ENCODE measurements around the gene BAMBI.

Gene BAMBI

DNA sequence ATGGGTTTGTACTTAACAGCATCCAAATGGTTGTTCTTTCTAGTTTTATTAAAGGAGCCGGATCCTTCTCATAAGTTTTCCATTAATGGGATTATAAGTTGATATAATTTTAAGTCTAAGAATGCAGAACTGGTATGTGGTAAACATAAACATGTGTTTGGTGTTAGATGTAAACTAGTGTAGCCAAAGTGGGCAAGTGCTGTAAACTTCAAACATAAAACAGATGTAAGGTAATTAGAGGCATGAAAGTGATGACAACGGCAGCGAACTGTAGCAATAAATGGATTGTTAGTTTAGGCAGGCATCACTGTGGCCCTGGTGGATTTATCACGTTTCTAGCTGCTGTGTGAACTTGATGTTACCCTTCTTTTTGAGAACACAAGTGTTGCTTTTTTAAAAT is 37.9 kb downstream of the BAMBI start:
- DNase-seq (ENCODE audit: low read depth) = no peak
- TF ChIP-seq, protein P1, sequence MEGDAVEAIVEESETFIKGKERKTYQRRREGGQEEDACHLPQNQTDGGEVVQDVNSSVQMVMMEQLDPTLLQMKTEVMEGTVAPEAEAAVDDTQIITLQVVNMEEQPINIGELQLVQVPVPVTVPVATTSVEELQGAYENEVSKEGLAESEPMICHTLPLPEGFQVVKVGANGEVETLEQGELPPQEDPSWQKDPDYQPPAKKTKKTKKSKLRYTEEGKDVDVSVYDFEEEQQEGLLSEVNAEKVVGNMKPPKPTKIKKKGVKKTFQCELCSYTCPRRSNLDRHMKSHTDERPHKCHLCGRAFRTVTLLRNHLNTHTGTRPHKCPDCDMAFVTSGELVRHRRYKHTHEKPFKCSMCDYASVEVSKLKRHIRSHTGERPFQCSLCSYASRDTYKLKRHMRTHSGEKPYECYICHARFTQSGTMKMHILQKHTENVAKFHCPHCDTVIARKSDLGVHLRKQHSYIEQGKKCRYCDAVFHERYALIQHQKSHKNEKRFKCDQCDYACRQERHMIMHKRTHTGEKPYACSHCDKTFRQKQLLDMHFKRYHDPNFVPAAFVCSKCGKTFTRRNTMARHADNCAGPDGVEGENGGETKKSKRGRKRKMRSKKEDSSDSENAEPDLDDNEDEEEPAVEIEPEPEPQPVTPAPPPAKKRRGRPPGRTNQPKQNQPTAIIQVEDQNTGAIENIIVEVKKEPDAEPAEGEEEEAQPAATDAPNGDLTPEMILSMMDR (IDR thresholded peaks at IDR 0.05; ENCODE audit: low read depth, low read length, missing control alignments) = no peak
- no peak overlapping the region for H3K4me3 ChIP-seq (ENCODE audit: low read depth, low read length)

DNA sequence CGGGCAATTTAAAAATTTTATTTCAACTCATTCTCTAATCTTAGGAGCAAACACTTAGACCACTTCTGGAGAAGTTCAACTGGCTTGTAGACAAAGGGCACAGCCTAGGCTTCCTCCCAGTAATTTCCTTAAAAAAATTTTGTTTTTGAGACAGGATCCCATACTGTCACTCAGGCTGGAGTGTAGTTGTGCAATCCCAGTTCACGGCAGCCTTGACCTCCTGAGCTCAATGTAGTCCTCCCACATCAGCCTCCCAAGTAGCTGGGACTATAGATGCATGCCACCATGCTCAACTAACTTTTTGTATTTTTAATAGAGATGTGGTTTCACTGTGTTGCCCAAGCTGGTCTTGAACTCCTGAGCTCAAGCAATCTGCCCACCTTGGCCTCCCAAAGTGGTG is 38.4 kb downstream of the BAMBI start:
- TF ChIP-seq, protein P1 (IDR thresholded peaks at IDR 0.05; ENCODE audit: low read depth, low read length, missing control alignments) = no peak
- H3K4me3 ChIP-seq (ENCODE audit: low read depth, low read length) = no peak overlapping the region
- no peak for DNase-seq (ENCODE audit: low read depth)

DNA sequence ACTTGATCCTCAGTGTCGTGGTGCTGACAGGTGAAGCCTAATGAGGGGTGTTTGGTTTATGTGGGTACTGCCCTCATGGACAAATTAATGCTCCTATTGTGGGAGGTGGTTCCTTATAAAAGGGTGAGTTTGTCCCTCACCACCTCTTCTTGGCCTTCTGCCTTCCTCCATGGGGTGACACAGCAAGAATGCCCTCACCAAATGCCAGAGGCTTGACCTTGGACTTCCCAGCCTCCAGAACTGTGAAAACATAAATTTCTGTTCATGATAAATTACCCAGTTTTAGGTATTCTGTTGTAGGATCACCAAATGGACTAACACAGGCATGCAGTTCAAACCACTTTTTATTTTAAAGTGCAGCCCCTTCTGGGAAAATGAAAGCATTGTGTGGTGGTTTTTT is 39.4 kb downstream of the BAMBI start:
- no peak overlapping the region for H3K4me3 ChIP-seq (ENCODE audit: low read depth, low read length)
- TF ChIP-seq, protein P1 (IDR thresholded peaks at IDR 0.05; ENCODE audit: low read depth, low read length, missing control alignments) = no peak
- DNase-seq (ENCODE audit: low read depth) = no peak

DNA sequence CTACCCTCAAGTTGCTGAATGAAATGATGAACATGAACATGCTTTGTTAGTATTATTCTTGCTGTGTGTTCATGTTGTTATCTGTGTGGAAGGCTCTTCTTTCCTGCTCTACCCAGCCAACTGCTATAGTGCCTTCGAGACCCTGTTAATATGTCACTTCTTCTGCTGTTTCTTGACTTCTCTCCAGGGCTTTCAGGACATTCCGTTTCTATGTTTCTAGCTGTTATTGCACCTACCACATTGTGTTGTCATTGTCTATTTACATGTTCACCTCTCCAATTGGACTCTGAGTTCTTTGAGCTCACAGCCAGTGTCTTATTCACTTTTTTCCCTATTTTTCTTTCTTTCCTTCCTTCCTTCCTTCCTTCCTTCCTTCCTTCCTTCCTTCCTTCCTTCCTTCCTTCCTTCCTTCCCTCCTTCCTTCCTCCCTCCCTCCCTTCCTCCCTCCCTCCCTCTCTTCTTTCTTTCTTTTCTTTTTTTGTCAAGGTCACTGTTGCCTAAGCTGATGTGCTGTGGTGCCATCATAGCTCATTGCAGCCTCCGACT is 40.4 kb downstream of the BAMBI start:
- no peak overlapping the region for H3K4me3 ChIP-seq (ENCODE audit: low read depth, low read length)
- no peak for DNase-seq (ENCODE audit: low read depth)
- TF ChIP-seq, protein P1 (IDR thresholded peaks at IDR 0.05; ENCODE audit: low read depth, low read length, missing control alignments) = no peak

DNA sequence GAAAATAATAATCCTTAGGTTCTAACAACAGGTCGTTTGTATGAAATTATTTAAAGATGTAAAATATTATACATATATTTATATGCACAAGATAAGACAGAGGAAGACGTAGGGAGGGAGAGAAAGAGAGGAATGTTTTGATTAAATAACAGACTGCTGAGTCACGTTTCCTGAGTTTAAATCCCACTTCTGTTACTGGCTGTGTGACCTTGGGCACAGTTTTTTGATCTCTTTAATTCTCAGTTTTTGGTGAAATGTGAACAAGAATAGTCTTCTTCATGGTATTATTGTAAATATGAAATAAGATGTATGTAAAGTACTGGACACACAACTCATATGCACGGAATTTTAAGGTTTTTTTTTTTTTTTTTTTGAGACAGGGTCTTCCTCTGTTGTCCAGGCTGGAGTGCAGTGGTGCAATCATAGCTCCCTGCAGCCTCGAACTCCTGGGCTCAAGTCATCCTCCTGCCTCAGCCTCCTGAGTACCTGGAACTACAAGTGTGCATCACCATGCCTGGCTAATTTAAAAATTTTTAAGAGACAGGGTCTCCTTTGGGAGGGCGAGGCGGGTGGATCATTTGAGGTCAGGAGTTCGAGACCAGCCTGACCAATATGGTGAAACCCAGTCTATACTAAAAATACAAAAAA is 42.6 kb downstream of the BAMBI start:
- DNase-seq (ENCODE audit: low read depth) = no peak
- TF ChIP-seq, protein P1 (IDR thresholded peaks at IDR 0.05; ENCODE audit: low read depth, low read length, missing control alignments) = no peak
- no peak overlapping the region for H3K4me3 ChIP-seq (ENCODE audit: low read depth, low read length)

DNA sequence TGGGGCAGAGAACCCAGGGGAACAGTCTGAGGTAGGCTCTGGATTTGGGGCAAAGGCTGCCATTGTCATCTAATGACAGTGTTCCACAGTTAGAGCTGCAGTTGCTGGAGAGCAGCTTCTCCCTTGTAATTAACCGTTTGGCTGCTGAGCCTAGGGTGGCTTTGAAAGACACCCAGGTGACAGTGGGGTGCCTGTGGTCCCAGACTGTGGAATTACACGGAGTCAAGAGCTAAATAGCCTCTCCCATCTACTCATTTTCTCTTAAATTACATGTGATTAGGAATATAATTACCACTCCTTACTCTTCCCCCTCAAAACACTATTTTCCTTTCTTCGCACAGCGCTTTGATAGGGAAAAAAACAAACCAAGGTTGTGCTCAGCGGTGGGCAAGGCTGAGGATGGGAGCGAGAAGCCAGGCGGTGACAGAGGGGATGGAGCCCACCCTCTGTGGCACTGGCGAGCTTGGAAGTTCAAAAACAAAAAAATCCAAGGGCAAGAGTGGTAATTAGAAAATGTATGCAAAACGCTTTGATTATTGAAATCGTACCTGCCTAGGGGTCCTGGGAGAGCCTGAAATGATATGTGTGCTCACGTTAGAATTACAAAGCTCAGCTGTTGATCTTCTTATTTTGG is 44.1 kb downstream of the BAMBI start:
- H3K4me3 ChIP-seq (ENCODE audit: low read depth, low read length) = no peak overlapping the region
- no peak for DNase-seq (ENCODE audit: low read depth)
- TF ChIP-seq, protein P1 (IDR thresholded peaks at IDR 0.05; ENCODE audit: low read depth, low read length, missing control alignments) = no peak
